Measurements from ENCODE around the gene RHOT1.
"Not testable (repeated sequence)": the region's sequence is repeated elsewhere in the genome, so short reads cannot be mapped to it uniquely, and the experiment has no call there.

The RHOT1 gene

DNA sequence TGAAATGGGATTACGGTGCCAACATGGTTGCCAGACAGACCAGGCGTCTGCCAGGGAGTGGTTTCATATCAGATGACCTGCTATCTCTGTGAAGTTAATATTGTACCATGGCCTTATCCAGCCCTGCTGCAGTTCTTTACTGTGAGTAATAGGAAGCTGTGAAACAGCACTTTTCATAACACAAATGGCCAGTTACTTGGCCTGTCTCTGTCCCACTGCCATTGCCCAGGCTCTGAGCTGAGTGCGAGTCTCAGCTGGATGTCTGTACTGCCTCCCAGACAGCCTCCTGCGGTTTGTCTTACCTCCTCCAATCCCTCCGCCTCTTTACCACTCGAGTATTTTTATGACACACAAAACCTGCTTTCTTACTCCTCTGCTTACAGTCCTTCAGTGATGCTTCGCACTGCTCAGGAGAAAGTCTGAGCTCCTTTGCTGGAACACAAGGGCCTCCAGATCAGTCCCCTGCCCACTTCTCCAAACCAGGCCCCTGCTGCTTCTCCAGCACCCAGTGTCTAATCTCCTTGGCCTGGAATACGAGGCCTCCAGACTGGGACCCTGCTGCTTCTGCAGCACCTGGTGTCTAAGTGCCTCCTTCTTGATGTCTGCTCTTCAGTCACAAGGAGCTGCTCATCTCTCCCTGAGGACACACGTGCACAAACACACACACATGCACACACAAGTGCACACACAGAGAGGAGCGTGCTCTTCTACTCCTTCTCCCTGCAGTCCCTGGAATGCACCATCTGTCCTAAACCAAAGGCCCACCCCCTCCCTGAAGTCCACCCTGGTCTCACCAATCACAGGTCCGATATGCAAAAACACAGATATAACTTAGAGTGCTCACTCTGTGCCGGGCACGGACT, 17.1 kb upstream of the RHOT1 start:
- no peak for DNase-seq (ENCODE audit: low read depth)

DNA sequence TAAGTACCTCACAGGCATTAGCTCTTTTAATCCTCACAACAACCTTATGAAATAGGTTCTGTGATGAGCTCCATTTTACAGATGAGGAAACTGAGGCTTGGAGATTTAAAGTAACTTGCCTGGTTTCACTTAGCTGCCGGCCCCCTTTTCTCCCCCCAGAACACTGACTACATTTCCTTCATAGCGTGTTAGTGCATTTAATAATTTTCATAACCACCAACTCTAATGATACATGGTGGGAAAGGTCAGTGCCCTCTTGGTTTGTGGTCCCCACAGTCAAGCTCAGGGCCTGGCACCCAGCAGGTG, 16.5 kb upstream of the RHOT1 start:
- DNase-seq (ENCODE audit: low read depth) = no peak

DNA sequence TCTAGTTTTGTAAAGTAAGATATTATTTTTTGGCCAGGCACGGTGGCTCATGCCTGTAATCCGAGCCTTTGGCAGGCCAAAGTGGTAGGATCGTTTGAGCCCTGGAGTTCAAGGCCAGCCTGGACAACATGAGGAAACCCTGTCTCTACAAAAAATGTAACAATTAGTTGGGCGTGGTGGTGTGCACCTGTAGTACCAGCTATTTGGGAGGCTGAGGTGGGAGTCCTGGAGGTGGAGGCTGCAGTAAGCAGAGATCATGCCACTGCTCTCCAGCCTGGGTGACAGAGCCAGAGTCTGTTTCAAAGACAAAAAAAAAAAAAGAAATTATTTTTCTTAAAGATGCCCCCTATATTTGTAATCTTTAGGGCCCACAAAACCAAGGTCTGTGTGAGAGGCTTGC, 16.0 kb upstream of the RHOT1 start:
- DNase-seq (ENCODE audit: low read depth) = no peak

DNA sequence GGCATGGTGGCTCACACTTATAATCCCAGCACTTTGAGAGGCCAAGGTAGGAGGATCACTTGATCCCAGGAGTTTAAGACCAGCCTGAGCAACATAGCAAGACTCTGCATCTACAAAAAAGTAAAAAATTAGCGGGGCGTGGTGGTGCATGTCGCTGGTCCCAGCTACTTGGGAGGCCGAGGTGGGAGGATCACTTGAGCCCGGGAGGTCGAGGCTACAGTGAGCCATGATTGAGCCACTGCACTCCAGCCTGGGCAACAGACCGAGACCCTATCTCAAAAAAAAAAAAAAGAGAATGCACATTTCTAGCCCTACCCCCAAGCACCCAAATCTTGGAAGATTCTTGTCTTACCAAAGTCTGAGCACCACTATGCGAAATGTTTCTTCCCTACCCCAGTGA, 15.6 kb upstream of the RHOT1 start:
- DNase-seq (ENCODE audit: low read depth) = no peak

DNA sequence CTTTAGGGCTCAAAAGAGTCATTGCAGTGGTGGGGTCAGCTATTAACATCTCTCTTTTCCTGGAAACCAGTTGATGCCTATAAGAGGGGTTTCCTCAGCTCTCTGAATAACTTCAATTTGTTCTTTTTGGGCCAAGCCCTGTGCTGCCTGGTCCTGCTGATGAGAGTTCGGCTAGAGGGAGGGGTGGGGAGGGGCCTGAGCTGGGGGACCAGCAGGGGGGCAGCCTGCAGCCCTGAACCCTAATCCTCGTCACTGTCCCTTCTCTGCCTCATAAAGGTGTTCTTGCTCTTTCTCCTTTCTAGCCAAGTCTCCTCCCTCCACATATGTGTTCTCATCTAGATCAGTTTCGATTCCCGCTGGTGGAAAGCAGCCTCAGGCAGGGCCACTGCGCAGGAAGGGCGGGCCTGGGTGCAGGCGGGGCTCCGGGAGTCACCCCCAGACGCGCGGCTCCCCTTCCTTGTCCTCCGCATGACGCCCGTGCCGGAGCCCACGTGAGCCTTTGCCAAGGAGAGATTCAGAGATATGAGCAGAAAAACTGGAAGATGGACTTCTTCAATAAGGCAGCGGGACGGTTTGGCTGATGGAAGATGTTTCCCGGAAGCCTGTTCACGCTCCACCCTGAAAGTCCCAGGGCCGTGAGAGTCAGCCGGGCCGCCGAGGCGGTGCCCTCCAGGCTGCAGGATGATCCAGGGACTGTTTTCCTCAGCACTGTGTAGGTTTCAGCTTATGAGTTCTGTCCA, 15.0 kb upstream of the RHOT1 start:
- DNase-seq (ENCODE audit: low read depth) = no peak

DNA sequence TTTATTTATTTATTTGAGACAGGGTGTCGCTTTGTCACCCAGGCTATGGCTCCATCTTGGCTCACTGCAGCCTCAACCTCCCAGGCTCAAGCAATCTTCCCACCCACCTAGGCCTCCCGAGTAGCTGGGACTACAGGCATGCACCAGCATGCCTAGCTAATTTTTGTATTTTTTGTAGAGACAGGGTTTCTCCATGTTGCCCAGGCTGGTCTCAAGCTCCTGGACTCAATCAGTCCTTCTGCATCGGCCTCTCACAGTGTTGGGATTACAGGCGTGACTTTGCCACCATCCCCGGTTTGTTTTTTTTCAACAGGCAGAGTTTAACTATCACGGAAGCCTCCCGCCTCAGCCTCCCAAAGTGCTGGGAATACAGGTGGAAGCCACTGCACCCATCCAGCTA, 13.8 kb upstream of the RHOT1 start:
- DNase-seq (ENCODE audit: low read depth) = not testable (repeated sequence)

DNA sequence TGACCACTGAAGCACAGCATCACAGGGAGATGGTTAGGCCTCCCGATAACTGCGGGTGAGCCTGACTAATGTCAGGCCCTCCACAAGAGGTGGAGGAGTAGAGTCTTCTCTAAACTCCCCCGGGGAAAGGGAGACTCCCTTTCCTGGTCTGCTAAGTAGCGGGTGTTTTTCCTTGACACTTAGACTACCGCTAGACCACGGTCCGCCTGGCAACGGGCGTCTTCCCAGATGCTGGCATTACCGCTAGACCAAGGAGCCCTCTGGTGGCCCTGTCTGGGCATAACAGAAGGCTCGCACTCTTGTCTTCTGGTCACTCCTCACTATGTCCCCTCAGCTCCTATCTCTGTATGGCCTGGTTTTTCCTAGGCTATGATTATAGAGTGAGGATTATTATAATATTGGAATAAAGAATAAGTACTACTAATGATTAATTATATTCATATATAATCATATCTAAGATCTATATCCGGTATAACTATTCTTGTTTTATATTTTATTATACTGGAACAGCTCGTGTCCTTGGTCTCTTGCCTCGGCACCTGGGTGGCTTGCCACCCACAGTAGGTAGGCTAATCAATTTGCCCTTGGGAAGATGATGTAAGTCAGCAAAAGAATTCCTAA, 6.7 kb upstream of the RHOT1 start:
- DNase-seq (ENCODE audit: low read depth) = not testable (repeated sequence)

DNA sequence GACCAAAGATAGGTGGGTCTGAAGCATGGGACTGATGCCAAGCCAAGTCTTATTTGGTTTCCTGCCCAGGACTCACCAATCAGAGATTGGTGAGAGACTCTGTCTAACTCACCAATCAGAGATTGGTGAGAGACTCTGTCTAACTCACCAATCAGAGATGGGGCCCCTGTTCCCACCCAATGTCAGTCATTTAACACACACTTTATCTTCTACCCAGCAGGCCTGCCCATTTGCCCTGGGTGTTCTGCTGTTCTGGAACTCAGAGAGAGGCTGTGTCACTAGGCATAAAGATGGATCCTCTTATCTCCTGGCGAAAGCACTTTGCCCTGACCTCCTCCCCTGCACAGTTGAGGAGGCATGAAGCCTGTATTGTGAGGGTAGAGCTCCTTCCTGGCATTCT, 5.4 kb upstream of the RHOT1 start:
- DNase-seq (ENCODE audit: low read depth) = no peak

DNA sequence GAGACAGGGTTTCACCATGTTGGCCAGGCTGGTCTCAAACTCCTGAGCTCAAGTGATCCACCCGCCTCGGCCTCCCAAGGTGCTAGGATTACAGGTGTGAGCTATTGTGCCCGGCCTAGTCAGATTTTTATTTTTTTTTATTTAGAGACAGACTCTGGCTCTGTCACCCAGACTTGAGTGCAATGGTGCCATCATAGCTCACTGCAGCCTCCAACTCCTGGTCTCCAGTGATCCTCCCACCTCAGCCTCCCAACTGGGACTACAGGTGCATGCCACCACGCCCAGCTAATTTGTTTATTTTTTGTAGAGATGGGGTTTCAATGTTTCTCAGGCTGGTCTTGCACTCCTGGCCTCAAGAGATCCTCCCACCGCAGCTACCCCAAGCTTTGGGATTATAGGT, 2.8 kb upstream of the RHOT1 start:
- not testable (repeated sequence) for DNase-seq (ENCODE audit: low read depth)

DNA sequence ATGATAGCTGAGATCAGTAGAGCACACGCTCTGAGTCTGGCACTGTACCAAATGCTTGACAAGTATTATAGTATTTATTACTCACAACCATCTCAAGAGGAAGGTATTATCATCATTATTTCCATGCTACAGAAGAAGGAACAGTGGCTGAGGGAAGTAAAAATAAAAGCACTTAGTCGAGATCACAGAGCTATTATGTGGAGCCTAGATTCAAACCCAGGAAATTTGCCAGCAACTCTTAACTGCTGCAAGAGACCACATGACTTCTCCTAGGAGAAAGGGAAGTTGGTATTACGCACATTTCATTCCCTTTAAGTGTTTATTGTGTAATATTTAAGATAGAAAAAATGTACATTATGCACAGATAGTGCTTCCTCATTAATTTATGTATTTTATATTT, 1.0 kb upstream of the RHOT1 start:
- DNase-seq (ENCODE audit: low read depth) = no peak

DNA sequence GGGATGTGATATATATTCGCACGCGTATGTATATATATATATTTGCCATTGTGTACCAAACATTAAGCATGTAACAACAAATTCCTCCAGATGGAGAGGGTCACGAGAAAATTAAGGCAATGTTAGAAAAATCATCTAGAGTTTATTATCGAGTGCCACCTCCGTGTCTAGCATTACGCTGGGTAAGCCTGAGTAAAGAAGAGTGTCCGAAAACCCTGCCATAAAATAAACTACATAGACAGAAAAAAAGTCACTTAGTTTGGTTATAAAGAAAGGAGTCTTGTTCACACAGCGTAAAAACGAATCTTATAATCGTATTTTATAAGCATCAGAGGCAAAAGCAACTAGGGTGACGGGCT, 644 bp upstream of the RHOT1 start:
- no peak for DNase-seq (ENCODE audit: low read depth)

DNA sequence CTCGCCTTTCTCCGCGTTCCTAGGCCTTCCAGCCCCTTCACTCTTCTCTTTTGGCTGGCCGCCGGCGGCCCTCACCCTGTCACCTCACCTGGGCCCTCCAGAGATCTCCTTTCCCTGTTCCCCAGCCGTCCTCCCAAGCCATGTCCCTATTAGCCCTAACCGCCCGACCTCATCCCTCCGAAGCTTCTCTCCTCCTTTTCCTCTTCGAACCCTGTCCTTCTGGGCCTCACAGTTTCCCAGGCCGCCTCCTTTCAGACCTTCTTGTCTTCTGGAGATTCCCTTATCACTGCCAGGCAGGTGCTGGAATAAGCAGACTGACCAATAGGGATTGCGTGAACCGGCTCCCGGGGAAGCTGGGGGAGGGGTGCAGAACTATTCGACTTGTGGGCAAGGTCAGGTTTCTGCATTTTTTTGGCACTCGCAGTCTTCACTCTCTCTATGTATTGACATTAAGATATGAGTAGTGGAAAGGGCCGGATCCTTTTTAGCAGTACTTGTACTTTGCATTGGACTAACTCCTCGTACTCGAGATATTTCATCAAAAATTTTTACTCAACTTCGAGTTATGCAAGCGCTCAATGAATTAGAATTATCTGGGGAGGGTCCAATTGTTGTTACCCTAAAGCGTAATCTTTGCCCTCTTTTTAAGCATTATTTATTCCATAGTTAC, 690 bp downstream of the RHOT1 start:
- no peak for DNase-seq (ENCODE audit: low read depth)

DNA sequence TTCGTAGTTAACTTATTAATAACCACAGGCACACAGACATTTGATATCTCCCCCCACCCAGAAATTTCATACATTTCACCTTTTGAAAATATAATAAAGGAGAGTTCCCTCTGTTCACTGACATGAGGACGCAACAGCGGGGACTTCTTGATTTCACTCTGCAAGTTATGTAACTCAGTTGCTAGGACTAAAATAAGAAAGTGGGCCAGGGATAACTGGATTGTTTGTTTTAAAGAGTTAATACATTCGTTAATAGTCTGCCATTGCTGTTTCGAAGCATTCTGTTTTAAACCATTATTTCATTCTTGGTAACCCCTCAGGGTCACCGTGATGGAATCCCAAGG, 1.2 kb downstream of the RHOT1 start:
- DNase-seq (ENCODE audit: low read depth) = no peak

DNA sequence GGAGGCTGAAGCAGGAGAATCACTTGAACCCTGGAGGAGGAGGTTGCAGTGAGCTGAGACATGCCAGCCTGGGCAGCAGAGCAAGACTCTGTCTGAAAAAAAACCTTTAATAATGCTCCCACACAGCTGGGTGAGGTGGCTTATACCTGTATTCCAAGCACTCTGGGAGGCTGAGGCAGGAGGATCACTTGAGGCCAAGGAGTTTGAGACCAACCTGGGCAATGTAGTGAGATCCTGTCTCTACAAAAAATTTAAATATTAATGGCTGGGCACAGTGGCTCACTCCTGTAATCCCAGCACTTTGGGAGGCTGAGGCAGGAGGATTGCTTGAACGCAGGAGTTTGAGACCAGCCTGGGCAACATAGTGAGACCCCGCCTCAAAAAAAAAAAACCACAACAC, 2.1 kb downstream of the RHOT1 start:
- not testable (repeated sequence) for DNase-seq (ENCODE audit: low read depth)

DNA sequence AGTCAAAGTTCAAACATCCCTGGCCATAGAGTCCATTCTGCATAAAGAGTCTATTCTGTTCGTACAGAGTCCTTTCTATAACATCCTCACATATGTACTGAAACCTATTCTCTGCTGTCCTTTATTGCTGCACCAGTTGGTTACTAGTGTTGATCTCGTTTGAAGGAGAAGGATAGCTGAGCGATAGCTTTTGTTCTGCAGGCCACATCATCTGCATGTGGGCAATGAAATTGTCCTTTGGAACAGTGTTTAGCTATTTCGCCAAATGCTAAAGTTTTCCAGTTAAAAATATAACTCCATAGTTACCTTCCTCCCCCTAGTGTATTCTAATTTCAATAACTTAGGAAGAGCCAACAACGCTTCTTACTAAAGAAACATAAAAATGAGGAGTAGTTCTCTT, 6.0 kb downstream of the RHOT1 start:
- no peak for DNase-seq (ENCODE audit: low read depth)

DNA sequence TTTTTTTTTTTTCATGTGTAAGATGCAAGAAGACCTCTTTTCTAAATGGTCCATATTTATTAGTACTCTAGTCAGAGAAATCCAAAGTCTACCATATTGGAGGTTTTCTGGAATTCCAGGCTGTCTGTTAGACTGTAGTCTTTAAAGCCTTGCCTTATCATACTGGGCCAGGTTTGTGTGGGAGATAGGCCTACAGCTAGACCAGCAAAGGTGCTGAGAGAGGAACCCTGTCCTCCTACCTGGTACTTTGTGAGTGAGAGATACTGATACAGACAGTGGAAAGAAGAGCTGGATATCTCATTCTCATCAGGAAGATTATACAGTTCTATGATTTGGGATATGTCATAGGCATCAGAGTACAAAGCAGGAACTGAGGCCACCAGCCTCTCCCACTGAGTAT, 8.1 kb downstream of the RHOT1 start:
- DNase-seq (ENCODE audit: low read depth) = no peak

DNA sequence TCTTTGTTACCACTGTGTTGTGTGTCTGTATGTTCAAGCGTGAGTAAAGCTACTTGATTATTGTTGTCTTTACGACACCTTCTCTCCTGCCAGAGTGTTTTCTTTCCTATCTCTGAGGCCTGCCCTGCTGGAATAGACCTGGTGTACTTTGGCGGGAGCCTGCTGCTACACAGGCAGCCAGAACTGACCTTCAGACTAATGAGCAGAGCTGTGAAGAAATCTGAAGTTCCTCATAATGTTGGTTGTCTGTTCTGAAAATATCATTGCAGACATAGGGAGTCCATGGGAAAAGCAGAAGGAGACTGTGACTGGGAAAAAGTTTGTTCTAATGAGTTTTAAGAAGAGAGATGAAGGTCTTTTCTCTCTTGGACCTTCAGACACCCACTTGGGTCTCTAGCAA, 9.8 kb downstream of the RHOT1 start:
- DNase-seq (ENCODE audit: low read depth) = no peak

DNA sequence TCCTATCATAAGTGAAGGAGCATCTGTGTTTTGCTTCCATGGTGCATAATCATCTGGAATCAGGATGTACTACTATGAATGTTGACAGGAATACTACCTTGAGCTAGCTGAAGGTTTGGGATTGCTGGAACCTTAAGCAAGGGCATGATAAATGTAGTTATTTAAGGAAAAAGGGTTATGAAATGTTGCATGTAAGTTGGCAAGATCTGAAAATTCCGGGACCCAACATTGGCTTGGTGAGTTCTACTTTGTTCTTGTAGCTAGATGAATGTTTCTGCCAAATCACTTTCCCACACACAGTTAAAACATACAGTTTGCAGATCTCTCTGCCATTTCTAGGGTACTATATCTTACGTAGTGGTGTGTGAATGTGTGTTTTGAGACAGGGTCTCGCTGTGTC, 13.6 kb downstream of the RHOT1 start:
- DNase-seq (ENCODE audit: low read depth) = no peak

DNA sequence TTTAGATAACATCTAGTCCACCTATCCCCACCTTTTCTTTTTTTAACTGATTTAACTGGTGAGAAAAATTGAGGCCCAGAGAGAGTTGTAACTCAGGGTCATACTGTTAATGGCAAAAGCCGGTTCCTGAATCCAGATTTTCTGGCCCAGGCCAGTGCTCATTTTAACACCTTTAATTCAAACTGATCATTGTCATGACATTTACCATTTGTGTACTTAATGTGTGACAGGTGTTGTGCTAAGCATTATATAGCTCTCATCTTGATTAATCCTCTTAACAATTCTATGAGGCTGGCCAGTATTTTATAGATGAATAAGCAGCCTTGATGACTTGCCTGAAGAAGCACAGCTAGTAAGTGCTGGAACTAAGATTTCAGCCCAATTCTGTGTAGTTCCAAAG, 14.4 kb downstream of the RHOT1 start:
- DNase-seq (ENCODE audit: low read depth) = no peak

DNA sequence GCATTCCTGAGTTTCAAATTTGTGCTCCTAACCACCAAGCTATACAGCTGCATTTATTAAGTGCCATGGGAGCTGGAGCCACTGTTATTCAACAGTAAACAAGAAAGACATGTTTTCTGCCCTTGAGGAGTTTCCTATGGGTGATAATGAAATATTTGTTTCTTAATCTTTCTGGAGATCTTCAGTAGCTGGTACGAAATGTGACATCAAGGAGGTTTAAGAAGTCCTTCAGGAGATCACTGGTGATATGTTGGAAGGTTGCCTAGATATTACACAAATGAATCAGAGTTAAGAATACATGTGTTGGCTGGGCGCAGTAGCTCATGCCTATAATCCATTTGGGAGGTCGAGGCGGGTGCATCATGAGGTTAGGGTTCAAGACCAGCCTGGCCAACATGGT, 14.9 kb downstream of the RHOT1 start:
- DNase-seq (ENCODE audit: low read depth) = no peak

DNA sequence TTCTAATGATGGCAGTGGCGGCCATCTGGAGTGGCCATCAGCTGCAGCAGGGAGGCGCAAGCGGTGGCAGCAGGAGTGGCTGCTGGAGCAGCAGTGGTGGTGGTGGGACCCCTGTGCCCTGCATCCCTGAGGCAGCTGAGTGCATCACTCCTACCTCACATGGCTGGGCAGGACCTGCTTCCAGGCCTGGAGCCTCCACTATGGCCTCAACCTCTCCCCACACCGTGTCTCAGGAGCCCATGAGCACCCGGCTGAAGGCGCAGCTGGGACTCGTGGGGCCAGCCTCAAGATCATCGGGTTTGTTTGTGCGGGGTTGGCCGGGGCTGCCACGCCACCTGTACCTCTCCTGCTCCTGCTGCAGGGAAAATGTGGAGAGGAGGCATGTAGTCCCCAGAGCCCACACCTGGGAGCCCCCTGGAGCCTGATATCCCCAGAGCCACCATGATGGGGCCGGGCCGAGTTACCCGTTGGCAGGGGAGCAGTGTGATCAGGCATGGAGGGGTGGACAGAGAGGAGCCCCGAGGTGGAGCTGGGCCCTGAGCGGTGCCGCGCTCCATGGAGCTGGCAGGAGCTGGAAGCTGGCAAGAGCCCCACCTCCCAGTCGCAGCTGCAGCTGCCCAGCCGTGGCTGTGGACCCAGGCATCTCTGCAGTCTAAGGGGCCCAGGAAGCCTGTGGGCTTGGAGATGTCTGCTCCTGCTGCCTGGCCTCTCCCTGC, 16.7 kb downstream of the RHOT1 start:
- no peak for DNase-seq (ENCODE audit: low read depth)
